ENCODE measurements around the gene RAB3GAP2. TPM values are rescaled to one million over a fixed set of nuclear protein-coding genes. Genes with fewer than 3 reads are reported as not detected.

RAB3GAP2 gene
- total RNA-seq, 2 experiments from 2014 or later, result 34.7 to 39.4 TPM

GRCh38 chr1:220153147-220153546 lies 119.1 kb downstream of the RAB3GAP2 start:
- TF ChIP-seq CTCF (IDR thresholded peaks at IDR 0.05), result no peak
- Mint-ChIP-seq H3K27ac (no peak overlapping the region), H3K36me3 (ENCODE audit: low read depth) (peaks cover 82% of the 10 kb centered on the region), H3K9me3 (no peaks in the 10 kb centered on the region), H3K4me1 (ENCODE audit: low read depth) (peaks cover 20% of the 10 kb centered on the region), H3K4me3 (no peak overlapping the region), H3K27me3 (no peaks in the 10 kb centered on the region)
- H3K27me3 ChIP-seq (ENCODE audit: control insufficient read depth in 1 of 2, insufficient read depth in 2 of 2, low read length in 2 of 2), result no peaks in the 10 kb centered on the region
- intact Hi-C loops (cut with DNase I, micrococcal nuclease), result no loop called here
- ATAC-seq (ENCODE audit: poor library complexity) (no peak), DNase-seq (no peak)
- H3K27ac ChIP-seq (ENCODE audit: low read depth in 1 of 2, low read length in 2 of 2), result no peak overlapping the region
- ChIA-PET CTCF (no interaction called here), POLR2A (no interaction called here)
- H3K36me3 ChIP-seq (ENCODE audit: insufficient read depth, low read length), result peaks cover 64% of the 10 kb centered on the region
- no peaks in the 10 kb centered on the region for H3K9me3 ChIP-seq (ENCODE audit: control insufficient read depth in 1 of 2, insufficient read depth in 1 of 2, low read length in 2 of 2)
- no peak overlapping the region for H3K4me3 ChIP-seq (ENCODE audit: low read length)
- H3K4me1 ChIP-seq (ENCODE audit: insufficient read depth, low read length), result peaks cover 6% of the 10 kb centered on the region

- no peaks in the 10 kb centered on the region for H3K27me3 ChIP-seq (ENCODE audit: control insufficient read depth in 1 of 2, insufficient read depth in 2 of 2, low read length in 2 of 2)
- peaks cover 54% of the 10 kb centered on the region for H3K36me3 ChIP-seq (ENCODE audit: insufficient read depth, low read length)
- no peak for DNase-seq
- Mint-ChIP-seq H3K36me3 (ENCODE audit: low read depth) (peaks cover 82% of the 10 kb centered on the region), H3K27ac (peak overlapping the region; percentile 8), H3K4me3 (no peak overlapping the region), H3K4me1 (ENCODE audit: low read depth) (peaks cover 3% of the 10 kb centered on the region), H3K27me3 (no peaks in the 10 kb centered on the region), H3K9me3 (no peaks in the 10 kb centered on the region)
- no peak for ATAC-seq (ENCODE audit: poor library complexity)
- POLR2A ChIA-PET, result interaction anchor here (1.0 kb wide), 1 partner anchor 9 kb away, joined by 3 read pairs; no protein-coding TSS in a partner anchor
- H3K4me3 ChIP-seq (ENCODE audit: low read length), result no peak overlapping the region
- H3K27ac ChIP-seq (ENCODE audit: low read depth in 1 of 2, low read length in 2 of 2), result no peak overlapping the region
- TF ChIP-seq CTCF (IDR thresholded peaks at IDR 0.05), result no peak
- H3K4me1 ChIP-seq (ENCODE audit: insufficient read depth, low read length), result no peaks in the 10 kb centered on the region
- no peaks in the 10 kb centered on the region for H3K9me3 ChIP-seq (ENCODE audit: control insufficient read depth in 1 of 2, insufficient read depth in 1 of 2, low read length in 2 of 2)
- intact Hi-C loops (cut with DNase I, micrococcal nuclease), result no loop called here
- CTCF ChIA-PET, result no interaction called here
These were observed 120.8 kb downstream of the RAB3GAP2 start for GRCh38 chr1:220151454-220151853.

- Histone ChIP-seq H3K36me3 (ENCODE audit: insufficient read depth, low read length) (peaks cover 52% of the 10 kb centered on the region), H3K27me3 (ENCODE audit: control insufficient read depth in 1 of 2, insufficient read depth in 2 of 2, low read length in 2 of 2) (no peaks in the 10 kb centered on the region), H3K27ac (ENCODE audit: low read depth in 1 of 2, low read length in 2 of 2) (no peak overlapping the region), H3K4me3 (ENCODE audit: low read length) (no peak overlapping the region), H3K4me1 (ENCODE audit: insufficient read depth, low read length) (no peaks in the 10 kb centered on the region), H3K9me3 (ENCODE audit: control insufficient read depth in 1 of 2, insufficient read depth in 1 of 2, low read length in 2 of 2) (no peaks in the 10 kb centered on the region)
- Mint-ChIP-seq H3K4me3 (no peak overlapping the region), H3K36me3 (ENCODE audit: low read depth) (peaks cover 82% of the 10 kb centered on the region), H3K27me3 (no peaks in the 10 kb centered on the region), H3K4me1 (ENCODE audit: low read depth) (no peaks in the 10 kb centered on the region), H3K9me3 (no peaks in the 10 kb centered on the region), H3K27ac (peak overlapping the region; percentile 13)
- no peak for TF ChIP-seq CTCF (IDR thresholded peaks at IDR 0.05)
- ChIA-PET CTCF (interaction anchor here (1.6 kb wide), 1 partner anchor 10 kb away, joined by 4 read pairs; no protein-coding TSS in a partner anchor), POLR2A (interaction anchor here (0.7 kb wide), 1 partner anchor 44 kb away, joined by 3 read pairs; no protein-coding TSS in a partner anchor)
- DNase-seq, result no peak
- no peak for ATAC-seq (ENCODE audit: poor library complexity)
- intact Hi-C loops (cut with DNase I, micrococcal nuclease), result no loop called here
These were observed 122.5 kb downstream of the RAB3GAP2 start for GRCh38 chr1:220149742-220150141.

All from CD4-positive, alpha-beta T cell (primary cell).